Activated CD4-positive, alpha-beta memory T cell treated with anti-CD3 and anti-CD28 coated beads for 36 hours (primary cell): ENCODE measurements around the gene APBA2. TPM values are rescaled to one million over a fixed set of nuclear protein-coding genes. Genes with fewer than 3 reads are reported as not detected.
"Not testable (repeated sequence)": the region's sequence is repeated elsewhere in the genome, so short reads cannot be mapped to it uniquely, and the experiment has no call there.

Experiments used
- CTCF ChIA-PET: fragments of 350-600 bp; sonication (Branson Sonifier 250); formaldehyde crosslinking; loops from one replicate; lab custom pipeline; 2021; ENCODE audit warnings: antibody characterized with exemption, inconsistent platforms; lab: Charles Lee
- POLR2A ChIA-PET: fragments of 350-600 bp; sonication (Branson Sonifier 250); formaldehyde crosslinking; loops from one replicate; lab custom pipeline; 2021; ENCODE audit warnings: antibody characterized with exemption; lab: Charles Lee
- DNase-seq: peaks from one replicate; pipeline ENCODE4 v3.0.0-alpha.2; 2020
- H3K27ac Mint-ChIP-seq: one replicate; pipeline ENCODE4 v1.8.0; 2021; ENCODE audit warnings: mixed read lengths
- H3K27me3 Mint-ChIP-seq: one replicate; pipeline ENCODE4 v1.8.0; 2021; ENCODE audit warnings: mixed read lengths
- H3K36me3 Mint-ChIP-seq: one replicate; pipeline ENCODE4 v1.8.0; 2021; ENCODE audit warnings: mixed read lengths
- H3K4me1 Mint-ChIP-seq: one replicate; pipeline ENCODE4 v1.8.0; 2021; ENCODE audit warnings: low read depth, mixed read lengths
- H3K4me3 Mint-ChIP-seq: one replicate; pipeline ENCODE4 v1.8.0; 2021; ENCODE audit warnings: mild to moderate bottlenecking, mixed read lengths
- H3K9me3 Mint-ChIP-seq: one replicate; pipeline ENCODE4 v1.8.0; 2021; ENCODE audit warnings: mixed read lengths
- intact Hi-C: fragments of 100-400 bp; cut with micrococcal nuclease; formaldehyde crosslinking; loops from one replicate; pipeline ENCODE4 v1.15.1; 2023
- total RNA-seq, 2 experiments: library from RNA; stranded (reverse); gene quantifications; one replicate each; pipeline ENCODE4 v1.2.3, GENCODE V29; 2021

The APBA2 gene
- total RNA-seq, 2 experiments from 2014 or later, result 6.4 to 8.9 TPM

- POLR2A ChIA-PET, result no interaction called here
- Mint-ChIP-seq H3K9me3 (peaks cover 10% of the 10 kb centered on the region), H3K27ac (no peak overlapping the region), H3K4me1 (no peaks in the 10 kb centered on the region), H3K36me3 (no peaks in the 10 kb centered on the region), H3K27me3 (peaks cover 33% of the 10 kb centered on the region), H3K4me3 (no peak overlapping the region)
- DNase-seq, result no peak
- intact Hi-C loops, result no loop called here
- CTCF ChIA-PET, result interaction anchor here (2.1 kb wide), 1 partner anchor 20 kb away, joined by 7 read pairs; no protein-coding TSS in a partner anchor
These were observed 274.1 kb downstream of the APBA2 start for GRCh38 chr15:29159771-29160455.

- H3K27me3 Mint-ChIP-seq, result peaks cover 43% of the 10 kb centered on the region
- H3K27ac Mint-ChIP-seq, result no peak overlapping the region
- ChIA-PET CTCF (no interaction called here), POLR2A (no interaction called here)
- no peaks in the 10 kb centered on the region for H3K4me1 Mint-ChIP-seq
- H3K4me3 Mint-ChIP-seq, result no peak overlapping the region
- no peaks in the 10 kb centered on the region for H3K36me3 Mint-ChIP-seq
- DNase-seq, result no peak
- intact Hi-C loops, result no loop called here
- H3K9me3 Mint-ChIP-seq, result peaks cover 10% of the 10 kb centered on the region
These were observed 276.6 kb downstream of the APBA2 start for GRCh38 chr15:29162411-29162810.

- H3K27me3 Mint-ChIP-seq, result peaks cover 33% of the 10 kb centered on the region
- H3K27ac Mint-ChIP-seq, CTCF ChIA-PET, POLR2A ChIA-PET, DNase-seq, intact Hi-C loops, H3K4me1 Mint-ChIP-seq, H3K4me3 Mint-ChIP-seq, H3K9me3 Mint-ChIP-seq, H3K36me3 Mint-ChIP-seq: not testable (repeated sequence)
These were observed 281.3 kb downstream of the APBA2 start for GRCh38 chr15:29167122-29167521.

Other genes starting within 250 kb of the APBA2 start
- gene GOLGA8M, start 173.6 kb upstream of the APBA2 start, total RNA-seq, result under 1 TPM in 1 of 2 experiments, not detected in 1; 0.46 TPM
- gene GOLGA6L7, start 37.3 kb upstream of the APBA2 start, total RNA-seq, result not detected